ENCODE measurements around the gene PARM1.

The PARM1 gene

DNA sequence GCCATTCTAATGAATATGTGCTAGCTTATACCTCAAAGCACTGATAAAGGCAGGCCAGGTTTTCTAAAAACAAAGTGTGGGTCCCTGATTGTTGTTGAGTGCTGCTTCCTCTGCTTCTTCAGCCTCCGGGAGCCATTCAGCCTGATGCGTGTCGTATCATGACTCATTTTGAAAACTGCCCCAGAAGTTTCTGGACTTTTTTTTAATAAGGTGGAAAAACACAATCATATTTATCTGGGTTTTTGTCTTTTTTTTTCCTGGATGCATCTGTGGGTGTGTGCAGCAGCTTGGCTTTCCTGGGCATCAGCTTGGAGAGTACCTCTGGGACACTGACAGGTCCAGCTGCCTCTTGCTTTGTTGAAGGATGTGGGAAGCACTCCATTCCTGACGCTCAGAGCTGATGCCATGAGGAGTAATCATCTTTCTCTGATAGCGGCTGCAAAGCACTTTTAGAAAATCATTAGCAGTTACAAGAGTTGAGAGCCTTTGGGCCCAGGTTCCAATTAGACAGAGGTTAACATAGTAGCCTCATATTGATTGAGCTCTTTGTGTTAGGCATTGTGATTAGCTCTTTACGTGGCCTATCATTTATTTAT is 66.9 kb downstream of the PARM1 start:
- TF ChIP-seq, protein P1, sequence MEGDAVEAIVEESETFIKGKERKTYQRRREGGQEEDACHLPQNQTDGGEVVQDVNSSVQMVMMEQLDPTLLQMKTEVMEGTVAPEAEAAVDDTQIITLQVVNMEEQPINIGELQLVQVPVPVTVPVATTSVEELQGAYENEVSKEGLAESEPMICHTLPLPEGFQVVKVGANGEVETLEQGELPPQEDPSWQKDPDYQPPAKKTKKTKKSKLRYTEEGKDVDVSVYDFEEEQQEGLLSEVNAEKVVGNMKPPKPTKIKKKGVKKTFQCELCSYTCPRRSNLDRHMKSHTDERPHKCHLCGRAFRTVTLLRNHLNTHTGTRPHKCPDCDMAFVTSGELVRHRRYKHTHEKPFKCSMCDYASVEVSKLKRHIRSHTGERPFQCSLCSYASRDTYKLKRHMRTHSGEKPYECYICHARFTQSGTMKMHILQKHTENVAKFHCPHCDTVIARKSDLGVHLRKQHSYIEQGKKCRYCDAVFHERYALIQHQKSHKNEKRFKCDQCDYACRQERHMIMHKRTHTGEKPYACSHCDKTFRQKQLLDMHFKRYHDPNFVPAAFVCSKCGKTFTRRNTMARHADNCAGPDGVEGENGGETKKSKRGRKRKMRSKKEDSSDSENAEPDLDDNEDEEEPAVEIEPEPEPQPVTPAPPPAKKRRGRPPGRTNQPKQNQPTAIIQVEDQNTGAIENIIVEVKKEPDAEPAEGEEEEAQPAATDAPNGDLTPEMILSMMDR (IDR thresholded peaks at IDR 0.05; ENCODE audit: borderline replicate concordance, control extremely low read depth, extremely low read depth, insufficient read depth, missing control alignments): no peak
- in situ Hi-C loops (cut with MboI; ENCODE audit: low sequenced_read_pairs, unreplicated experiment): no loop called here
- DNase-seq (ENCODE audit: low spot score): no peak

DNA sequence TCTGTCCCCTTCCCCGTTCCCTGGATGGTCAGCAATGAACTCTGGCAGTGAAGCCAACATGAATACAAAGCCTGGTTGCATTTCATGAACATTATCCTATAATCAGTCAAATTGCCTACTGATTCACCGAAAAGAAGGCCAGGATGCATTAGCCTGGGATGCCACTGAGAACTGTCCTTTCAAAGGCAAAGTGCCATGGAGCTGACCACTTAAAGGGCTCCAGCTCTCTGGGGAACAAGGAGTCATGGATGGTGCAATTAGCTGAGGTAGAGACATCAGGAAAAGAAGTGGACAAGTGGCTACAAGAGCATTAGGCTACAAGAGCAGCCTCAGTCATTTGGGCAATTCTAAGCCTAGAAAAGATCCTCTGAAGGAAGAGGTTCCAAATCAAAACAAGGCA is 69.0 kb downstream of the PARM1 start:
- DNase-seq (ENCODE audit: low spot score): no peak
- TF ChIP-seq, protein P1 (IDR thresholded peaks at IDR 0.05; ENCODE audit: borderline replicate concordance, control extremely low read depth, extremely low read depth, insufficient read depth, missing control alignments): no peak
- in situ Hi-C loops (cut with MboI; ENCODE audit: low sequenced_read_pairs, unreplicated experiment): no loop called here

DNA sequence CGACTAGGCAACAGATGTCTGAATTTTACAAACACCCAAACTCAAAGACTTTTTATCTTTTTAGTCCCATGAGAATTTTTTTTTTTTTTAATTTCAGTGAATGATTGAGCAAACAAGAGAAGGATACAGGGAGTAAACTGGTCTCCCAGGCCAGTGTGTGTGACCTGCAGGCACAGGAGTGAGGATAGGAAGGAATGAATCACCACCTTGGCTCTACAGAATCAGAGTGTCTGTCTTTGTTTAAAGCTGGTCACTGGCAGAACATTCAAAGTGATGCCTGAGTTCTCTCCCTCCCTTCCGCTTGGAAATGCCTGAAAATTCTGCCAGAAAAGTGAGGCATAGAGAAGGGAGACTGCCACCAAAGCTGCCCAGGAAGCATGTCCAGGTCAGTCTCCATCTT is 69.5 kb downstream of the PARM1 start:
- TF ChIP-seq, protein P1 (IDR thresholded peaks at IDR 0.05; ENCODE audit: borderline replicate concordance, control extremely low read depth, extremely low read depth, insufficient read depth, missing control alignments): no peak
- no peak for DNase-seq (ENCODE audit: low spot score)
- in situ Hi-C loops (cut with MboI; ENCODE audit: low sequenced_read_pairs, unreplicated experiment): no loop called here

DNA sequence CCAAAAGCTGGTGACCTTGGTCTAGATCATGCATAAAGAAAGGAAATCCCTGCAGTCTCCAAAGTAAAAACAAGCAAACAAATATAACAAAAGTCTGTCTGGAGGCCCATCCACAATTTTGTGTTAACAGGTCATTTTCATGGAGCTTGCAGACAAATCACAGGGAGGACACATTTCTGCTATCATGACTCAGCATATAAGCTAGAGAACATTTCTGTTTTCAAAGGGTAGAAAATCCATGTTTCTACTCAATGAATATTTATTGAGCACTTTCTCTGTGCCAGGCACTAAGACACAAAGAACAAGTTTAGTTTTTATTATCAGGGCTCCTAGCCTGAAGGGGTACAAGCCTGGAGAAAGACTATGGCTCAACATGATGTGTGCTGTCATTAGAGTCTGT is 71.1 kb downstream of the PARM1 start:
- in situ Hi-C loops (cut with MboI; ENCODE audit: low sequenced_read_pairs, unreplicated experiment): no loop called here
- no peak for DNase-seq (ENCODE audit: low spot score)
- TF ChIP-seq, protein P1 (IDR thresholded peaks at IDR 0.05; ENCODE audit: borderline replicate concordance, control extremely low read depth, extremely low read depth, insufficient read depth, missing control alignments): no peak

DNA sequence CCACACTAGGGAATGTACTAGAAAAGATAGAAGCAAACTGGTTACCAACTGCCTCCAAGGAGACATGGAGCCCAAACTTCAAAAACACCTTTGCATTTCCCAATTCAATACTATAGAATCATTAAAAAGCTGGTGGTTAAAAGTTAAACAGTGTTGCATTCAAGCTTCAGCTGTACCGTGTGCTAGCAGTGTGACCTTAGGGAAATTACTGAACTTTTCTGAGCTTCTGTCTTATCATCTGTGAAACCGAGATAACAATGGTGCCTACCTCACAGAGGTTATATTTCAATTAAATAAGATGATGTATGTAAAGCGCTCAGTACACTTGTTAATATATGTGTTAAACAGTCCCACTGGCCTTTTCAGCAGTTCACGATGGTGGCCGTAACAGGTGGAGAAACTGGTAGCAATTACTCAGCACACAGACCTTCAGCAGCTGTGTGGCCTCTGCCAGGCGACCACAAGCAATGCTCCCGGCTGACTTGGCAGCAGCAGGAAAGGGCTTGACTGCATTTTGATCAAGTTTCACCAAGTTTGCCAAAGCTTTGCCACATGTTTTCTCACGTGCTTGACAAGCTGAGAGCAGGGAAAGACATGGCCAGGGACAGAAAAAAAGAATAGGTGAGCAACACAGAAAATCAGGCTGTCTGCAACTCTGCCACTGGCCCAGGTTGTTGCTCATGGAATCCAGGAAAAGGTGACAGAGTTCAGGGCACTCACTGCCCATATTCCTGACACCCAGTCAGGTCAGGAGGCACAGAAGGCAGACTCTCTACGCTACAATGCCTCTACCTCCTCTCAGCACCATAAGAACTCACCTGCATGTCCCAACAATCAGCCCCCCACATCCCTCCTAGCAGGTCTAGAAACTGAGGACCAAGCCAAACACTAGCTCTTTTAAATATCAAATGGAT is 72.1 kb downstream of the PARM1 start:
- TF ChIP-seq, protein P1 (IDR thresholded peaks at IDR 0.05; ENCODE audit: borderline replicate concordance, control extremely low read depth, extremely low read depth, insufficient read depth, missing control alignments): no peak
- in situ Hi-C loops (cut with MboI; ENCODE audit: low sequenced_read_pairs, unreplicated experiment): no loop called here
- DNase-seq (ENCODE audit: low spot score): no peak

DNA sequence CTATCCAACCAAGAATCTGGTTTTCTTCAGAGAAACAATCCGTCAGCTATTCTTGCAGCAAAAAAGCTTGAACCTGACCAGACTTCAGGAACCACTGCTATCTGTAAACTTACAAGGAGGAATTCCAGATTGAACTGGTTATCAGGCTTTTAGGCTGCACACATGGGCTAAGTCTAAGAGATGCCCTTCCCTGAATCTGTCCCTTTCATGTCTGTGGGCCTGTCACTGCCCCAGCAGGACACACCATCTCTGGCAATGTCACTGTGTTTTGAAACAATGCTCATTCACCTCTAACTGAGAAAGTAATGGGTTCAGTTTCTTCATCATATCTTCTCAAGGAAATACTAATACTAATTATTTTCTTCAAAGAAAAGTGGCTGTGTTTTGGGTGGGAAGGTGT is 72.8 kb downstream of the PARM1 start:
- TF ChIP-seq, protein P1 (IDR thresholded peaks at IDR 0.05; ENCODE audit: borderline replicate concordance, control extremely low read depth, extremely low read depth, insufficient read depth, missing control alignments): no peak
- in situ Hi-C loops (cut with MboI; ENCODE audit: low sequenced_read_pairs, unreplicated experiment): no loop called here
- no peak for DNase-seq (ENCODE audit: low spot score)

All from GM13976 (cell line).